GM10266 (cell line): ENCODE measurements around the gene VPS13D.

Experiments
- DNase-seq: peaks from one replicate; pipeline ENCODE4 v3.0.0; 2012; ENCODE audit errors: extremely low spot score
- TF ChIP-seq, protein P1 (sequence below): IDR thresholded peaks from 2 replicates; pipeline ENCODE4 v1.5.1; 2012; ENCODE audit warnings: mild to moderate bottlenecking, low read depth; ENCODE audit not compliant: control insufficient read depth, insufficient read depth; ENCODE audit errors: missing control alignments

Gene VPS13D

DNA sequence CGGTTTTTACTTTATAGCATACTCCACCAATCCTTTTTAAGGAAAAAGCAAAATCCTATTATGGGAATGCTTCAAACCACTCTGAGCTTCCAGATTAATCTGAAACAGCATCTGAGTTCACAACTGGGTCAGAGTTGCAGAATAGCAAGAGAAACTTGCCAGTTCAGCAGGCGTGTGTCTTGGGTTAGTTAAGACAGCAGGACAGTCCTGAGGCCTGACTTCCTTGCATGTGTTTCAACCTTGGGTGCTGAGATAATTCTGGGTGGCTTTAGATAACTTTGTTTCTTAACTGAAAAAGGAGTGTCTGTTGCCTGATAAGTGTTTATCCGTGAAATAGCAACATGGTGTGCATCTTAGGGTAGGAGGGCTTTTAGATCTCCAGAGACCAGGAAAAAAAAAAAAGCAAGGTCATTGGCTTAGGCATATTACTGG is 218.9 kb downstream of the VPS13D start:
- DNase-seq, result no peak
- TF ChIP-seq, protein P1, sequence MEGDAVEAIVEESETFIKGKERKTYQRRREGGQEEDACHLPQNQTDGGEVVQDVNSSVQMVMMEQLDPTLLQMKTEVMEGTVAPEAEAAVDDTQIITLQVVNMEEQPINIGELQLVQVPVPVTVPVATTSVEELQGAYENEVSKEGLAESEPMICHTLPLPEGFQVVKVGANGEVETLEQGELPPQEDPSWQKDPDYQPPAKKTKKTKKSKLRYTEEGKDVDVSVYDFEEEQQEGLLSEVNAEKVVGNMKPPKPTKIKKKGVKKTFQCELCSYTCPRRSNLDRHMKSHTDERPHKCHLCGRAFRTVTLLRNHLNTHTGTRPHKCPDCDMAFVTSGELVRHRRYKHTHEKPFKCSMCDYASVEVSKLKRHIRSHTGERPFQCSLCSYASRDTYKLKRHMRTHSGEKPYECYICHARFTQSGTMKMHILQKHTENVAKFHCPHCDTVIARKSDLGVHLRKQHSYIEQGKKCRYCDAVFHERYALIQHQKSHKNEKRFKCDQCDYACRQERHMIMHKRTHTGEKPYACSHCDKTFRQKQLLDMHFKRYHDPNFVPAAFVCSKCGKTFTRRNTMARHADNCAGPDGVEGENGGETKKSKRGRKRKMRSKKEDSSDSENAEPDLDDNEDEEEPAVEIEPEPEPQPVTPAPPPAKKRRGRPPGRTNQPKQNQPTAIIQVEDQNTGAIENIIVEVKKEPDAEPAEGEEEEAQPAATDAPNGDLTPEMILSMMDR, result no peak

- TF ChIP-seq, protein P1, result no peak
- no peak for DNase-seq
Measured at GRCh38 chr1:12450090-12450755, 220.4 kb downstream of the VPS13D start.

DNA sequence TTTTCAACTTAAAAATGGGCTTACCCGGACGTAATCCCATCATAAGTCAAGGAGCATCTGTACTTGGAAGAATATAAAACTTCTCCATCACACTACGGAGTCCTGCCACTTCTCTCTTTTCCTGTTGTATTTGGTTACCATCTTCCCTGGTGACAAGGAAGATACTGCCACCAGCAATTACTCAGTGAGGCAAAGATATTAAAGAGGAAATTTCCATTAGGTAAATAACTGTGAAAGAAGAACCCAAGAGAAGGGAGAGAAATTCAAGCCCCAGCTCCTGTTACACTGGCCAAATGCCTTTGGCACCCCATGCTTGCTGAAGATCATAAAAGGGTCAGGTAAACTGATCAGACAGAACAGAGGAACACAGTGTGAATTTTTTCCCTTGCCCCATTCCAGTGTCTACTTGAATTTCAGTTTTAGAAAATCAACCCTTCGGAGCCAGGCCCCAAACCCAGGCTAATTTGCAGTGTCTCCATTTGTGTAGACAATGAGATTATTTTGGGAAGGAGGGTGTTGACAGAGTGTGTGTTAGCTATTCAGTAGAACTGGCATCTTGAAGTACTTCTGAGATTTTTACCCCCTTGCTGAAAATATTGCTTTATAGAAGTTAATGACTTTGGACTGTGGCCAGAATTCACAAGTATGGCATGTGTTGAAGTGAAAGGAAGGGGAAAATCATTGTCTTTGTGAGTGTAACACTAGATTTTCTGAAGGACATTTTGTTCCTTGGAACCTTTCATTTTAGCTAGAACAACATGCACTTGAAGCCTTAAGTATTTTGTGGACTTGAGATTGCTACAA is 221.1 kb downstream of the VPS13D start:
- TF ChIP-seq, protein P1, result no peak

DNA sequence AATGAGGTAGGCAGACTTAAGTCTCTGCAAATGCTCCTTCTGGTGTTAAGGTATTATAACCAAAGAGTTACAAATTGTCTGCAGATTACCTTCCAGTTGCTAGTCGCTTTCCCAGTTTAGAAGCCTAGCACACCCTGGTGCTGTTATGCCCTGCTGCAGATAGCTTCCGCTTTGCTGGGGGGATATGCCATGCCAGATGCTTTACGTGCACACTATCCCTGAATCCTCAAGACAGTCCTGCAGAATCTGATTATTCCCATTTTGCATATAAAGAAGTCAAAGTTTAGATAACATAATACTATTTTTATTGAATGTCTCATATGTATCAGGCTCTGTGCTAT is 221.7 kb downstream of the VPS13D start:
- TF ChIP-seq, protein P1, result no peak
- no peak for DNase-seq

More for the DNA sequence above, 221.1 kb downstream of the VPS13D start:
- no peak for DNase-seq

DNA sequence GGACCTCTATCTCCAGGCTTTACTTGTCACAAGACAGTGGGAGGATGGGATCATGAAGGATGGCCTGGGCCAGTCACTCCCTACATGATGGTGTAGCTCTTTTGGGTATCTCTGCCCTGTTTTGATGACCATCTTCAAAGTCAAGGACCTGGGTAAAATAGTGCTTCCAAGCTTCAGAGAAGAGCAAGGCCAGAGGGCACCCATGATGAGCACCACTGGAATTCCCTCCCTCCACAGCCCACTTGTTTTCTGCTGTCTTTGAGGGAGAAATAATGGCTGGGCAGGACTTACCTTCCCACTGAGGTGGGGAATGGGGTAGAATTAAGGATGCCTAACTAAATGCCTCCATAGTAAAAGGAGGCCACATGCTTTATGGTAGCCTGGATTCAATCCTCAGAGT is 222.4 kb downstream of the VPS13D start:
- no peak for DNase-seq
- TF ChIP-seq, protein P1, result no peak

DNA sequence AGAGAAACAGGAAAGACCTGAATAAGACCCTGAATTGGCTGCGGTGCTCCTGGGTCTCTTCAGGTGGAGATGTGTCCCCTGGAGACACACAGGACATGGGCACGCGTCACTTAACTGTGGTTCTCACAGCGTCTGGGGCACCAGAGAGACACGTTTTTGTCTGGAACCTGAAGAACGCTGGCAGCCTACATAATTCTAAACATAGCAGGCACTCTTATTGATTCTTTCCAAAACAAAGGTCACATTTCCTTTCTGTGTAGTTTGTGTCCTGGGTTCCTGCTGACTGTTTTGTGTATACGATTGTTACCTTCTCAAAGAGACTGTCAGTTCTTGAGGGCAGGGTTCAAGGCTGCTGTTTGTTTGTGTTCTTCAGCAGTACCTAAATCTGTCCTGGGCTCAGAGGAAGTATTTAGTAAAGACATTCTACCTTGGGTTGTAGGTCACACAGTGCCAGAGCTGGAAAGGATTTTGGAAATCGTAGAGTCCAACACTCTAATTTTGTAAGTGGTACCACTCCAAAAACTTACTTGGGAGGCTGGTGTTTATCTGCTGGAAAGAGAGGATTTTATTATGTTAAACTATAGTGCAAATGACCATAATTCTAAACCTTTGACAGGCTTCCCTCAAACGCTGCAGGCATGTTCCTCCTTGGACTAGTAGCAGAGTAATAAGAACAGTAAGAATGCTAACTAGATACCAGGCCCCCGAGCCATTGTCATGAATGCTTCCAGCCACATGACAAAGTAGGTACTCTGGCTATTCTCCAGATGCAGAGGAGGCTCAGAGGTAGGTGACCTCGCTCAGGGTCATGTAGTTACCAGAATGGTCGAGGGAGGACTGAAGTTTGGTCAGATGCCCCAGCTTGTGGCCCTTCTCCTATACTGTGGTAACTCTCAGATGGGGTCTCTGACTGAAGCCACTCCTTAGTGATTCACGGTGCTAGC is 223.8 kb downstream of the VPS13D start:
- TF ChIP-seq, protein P1, result no peak
- no peak for DNase-seq
